Keratinocyte (primary cell): ENCODE results near the gene DMAC2.

Experiments used
- EZH2 ChIP-seq: IDR thresholded peaks from one replicate; pipeline ENCODE4 v1.6.1; 2012; ENCODE audit warnings: inconsistent platforms, mild to moderate bottlenecking, low read length, moderate library complexity
- TF ChIP-seq, protein P1 (sequence below), 3 experiments: IDR thresholded peaks in 1 of 3; conservative IDR thresholded peaks in 1 of 3; optimal IDR thresholded peaks in 1 of 3; 2 replicates in 2 of 3; 3 replicates in 1 of 3; pipeline versions ENCODE3 to v1.5.1; 2011; ENCODE audit warnings: low read length in 3 of 3, mild to moderate bottlenecking in 3 of 3, moderate library complexity in 2 of 3, control low read depth in 1 of 3, inconsistent platforms in 1 of 3; ENCODE audit not compliant: insufficient read depth in 2 of 3; ENCODE audit errors: extremely low read depth in 1 of 3

DNA sequence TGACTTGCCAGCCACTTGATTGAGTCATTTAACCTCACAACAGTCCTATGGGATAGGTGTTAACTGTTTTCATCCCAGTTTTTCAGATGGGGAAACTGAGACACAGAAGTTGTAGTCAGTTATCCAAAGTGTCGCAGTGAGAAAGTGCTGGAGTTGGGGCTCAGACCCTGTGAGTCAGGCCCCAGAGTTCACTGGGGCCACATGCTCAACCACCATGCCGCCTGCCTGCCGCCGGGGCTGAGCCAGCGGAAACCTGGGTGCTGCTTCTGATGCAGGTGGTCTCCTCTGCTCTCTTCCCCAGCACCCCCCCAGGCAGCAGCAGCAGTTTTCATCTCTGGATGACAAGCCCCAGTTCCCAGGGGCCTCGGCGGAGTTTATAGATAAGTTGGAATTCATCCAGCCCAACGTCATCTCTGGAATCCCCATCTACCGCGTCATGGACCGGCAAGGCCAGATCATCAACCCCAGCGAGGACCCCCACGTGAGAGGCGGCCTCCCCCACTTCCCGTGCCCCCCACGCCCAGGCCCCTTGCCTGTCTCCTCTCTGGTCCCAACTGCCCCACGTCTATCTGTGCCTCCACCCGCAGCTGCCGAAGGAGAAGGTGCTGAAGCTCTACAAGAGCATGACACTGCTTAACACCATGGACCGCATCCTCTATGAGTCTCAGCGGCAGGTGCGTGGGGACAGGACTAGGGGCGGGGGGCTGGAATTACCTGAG is 29.2 kb downstream of the DMAC2 start:
- TF ChIP-seq, protein P1, sequence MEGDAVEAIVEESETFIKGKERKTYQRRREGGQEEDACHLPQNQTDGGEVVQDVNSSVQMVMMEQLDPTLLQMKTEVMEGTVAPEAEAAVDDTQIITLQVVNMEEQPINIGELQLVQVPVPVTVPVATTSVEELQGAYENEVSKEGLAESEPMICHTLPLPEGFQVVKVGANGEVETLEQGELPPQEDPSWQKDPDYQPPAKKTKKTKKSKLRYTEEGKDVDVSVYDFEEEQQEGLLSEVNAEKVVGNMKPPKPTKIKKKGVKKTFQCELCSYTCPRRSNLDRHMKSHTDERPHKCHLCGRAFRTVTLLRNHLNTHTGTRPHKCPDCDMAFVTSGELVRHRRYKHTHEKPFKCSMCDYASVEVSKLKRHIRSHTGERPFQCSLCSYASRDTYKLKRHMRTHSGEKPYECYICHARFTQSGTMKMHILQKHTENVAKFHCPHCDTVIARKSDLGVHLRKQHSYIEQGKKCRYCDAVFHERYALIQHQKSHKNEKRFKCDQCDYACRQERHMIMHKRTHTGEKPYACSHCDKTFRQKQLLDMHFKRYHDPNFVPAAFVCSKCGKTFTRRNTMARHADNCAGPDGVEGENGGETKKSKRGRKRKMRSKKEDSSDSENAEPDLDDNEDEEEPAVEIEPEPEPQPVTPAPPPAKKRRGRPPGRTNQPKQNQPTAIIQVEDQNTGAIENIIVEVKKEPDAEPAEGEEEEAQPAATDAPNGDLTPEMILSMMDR (optimal IDR thresholded peaks at IDR 0.05 in 1 of 3, IDR thresholded peaks at IDR 0.05 in 1 of 3, conservative IDR thresholded peaks at IDR 0.05 in 1 of 3; ENCODE audit: extremely low read depth in 1 of 3, insufficient read depth in 2 of 3, low read length in 3 of 3): no peak
- TF ChIP-seq EZH2: no peak
